ENCODE measurements around the gene TEAD1. TPM values are rescaled to one million over a fixed set of nuclear protein-coding genes. Genes with fewer than 3 reads are reported as not detected.

TEAD1 gene
- polyA plus RNA-seq (2012; ENCODE audit: insufficient read depth, insufficient read length, low read depth) = 39.2 TPM

DNA sequence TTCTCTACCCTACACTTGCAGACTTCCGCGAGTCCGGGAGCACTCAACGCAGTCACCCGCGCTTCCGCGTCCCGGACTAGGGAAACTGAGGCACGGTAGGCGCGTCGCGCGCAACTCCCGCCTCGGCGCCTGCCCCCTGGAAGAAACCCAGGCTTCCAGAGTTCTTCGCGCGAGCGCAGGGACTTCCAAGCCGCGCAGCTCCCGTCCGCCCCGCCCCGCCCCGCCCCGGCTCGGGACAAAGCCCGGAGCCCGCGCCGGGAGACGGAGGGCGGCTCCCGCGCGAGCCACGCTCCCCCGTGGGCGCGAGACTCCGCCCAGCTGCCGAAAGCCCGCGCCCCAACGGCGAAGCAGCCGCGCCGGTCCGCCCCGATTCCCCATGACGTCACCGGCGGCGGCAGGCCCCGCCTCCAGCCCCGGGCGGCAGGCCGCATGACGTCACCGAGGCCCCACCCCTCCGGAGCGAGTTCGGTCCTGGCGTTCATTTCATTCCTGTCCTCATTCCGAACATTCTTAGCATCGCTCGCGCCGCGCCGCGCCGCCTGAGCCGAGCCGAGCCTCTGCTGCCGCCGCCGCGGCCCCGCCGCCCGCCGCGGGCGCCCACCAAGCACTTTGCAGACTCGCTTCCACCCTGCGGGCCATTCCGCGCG lies at the start of gene TEAD1:
TEAD1 (plus strand) TSS at position 498 of the 647 bp plus-strand sequence.
- peaks cover 7% of the 10 kb centered on the region for H3K36me3 ChIP-seq
- TF ChIP-seq, protein P1, sequence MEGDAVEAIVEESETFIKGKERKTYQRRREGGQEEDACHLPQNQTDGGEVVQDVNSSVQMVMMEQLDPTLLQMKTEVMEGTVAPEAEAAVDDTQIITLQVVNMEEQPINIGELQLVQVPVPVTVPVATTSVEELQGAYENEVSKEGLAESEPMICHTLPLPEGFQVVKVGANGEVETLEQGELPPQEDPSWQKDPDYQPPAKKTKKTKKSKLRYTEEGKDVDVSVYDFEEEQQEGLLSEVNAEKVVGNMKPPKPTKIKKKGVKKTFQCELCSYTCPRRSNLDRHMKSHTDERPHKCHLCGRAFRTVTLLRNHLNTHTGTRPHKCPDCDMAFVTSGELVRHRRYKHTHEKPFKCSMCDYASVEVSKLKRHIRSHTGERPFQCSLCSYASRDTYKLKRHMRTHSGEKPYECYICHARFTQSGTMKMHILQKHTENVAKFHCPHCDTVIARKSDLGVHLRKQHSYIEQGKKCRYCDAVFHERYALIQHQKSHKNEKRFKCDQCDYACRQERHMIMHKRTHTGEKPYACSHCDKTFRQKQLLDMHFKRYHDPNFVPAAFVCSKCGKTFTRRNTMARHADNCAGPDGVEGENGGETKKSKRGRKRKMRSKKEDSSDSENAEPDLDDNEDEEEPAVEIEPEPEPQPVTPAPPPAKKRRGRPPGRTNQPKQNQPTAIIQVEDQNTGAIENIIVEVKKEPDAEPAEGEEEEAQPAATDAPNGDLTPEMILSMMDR (IDR thresholded peaks at IDR 0.05; ENCODE audit: low read depth, low read length) = no peak
- peak within 1 kb of the TSS; percentile 86 for H3K4me3 ChIP-seq (ENCODE audit: low read depth, low read length)
- H3K9me3 ChIP-seq = no peaks in the 10 kb centered on the region
- no peaks in the 10 kb centered on the region; the same call in 1 of the 2 replicates for H3K4me1 ChIP-seq
- DNase-seq = peak; percentile 93
- H3K27me3 ChIP-seq = no peaks in the 10 kb centered on the region

DNA sequence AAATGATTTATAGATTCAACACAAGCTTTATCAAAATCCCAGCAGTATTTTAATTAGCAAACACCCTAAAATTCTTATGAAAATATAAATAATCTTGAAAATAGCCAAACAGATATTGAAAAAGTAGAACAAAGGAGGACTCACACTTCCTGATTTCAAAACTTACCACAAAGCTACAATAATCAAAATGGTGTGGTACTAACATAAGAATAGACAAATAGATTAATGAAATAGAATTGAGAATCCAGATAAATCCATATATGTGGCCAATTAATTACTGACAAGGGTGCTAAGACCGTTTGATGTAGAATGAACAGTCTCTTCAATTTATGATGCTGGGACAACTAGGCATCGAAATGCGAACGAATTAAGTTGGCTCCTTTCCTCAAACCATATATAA lies 49.6 kb upstream of the TEAD1 start:
- no peak for DNase-seq
- H3K36me3 ChIP-seq = no peaks in the 10 kb centered on the region
- no peaks in the 10 kb centered on the region for H3K4me1 ChIP-seq
- no peak overlapping the region for H3K4me3 ChIP-seq (ENCODE audit: low read depth, low read length)
- no peaks in the 10 kb centered on the region for H3K9me3 ChIP-seq
- H3K27me3 ChIP-seq = no peaks in the 10 kb centered on the region
- TF ChIP-seq, protein P1 (IDR thresholded peaks at IDR 0.05; ENCODE audit: low read depth, low read length) = no peak

DNA sequence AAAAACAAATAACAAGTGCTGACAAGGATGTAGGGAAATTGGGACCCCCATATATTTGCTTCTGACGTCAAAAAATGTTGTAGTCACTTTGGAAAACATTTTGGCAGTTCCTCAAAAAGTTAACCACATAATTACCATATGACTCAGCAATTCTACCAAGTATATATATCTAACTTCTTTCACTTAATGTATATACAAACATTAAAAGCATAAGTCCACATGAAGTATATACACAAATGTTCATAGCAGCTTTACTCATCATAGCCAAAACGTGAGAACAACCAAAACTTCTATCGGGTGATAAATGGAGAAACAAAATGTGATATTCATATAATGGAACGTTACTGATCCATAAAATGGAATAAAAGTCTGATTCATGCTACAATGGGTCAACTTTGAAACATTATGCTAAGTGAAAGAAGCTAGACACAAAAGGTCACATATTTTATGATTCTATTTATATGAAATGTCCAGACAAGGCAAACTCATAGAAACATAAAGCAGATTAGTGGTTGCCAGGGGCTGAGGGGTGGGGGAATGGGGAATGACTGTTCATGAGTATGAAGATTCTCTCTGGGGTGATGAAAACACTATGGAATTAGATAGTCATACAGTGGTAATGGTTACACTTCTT lies 48.7 kb upstream of the TEAD1 start:
- TF ChIP-seq, protein P1 (IDR thresholded peaks at IDR 0.05; ENCODE audit: low read depth, low read length) = no peak
- no peak for DNase-seq
- no peaks in the 10 kb centered on the region for H3K36me3 ChIP-seq
- H3K9me3 ChIP-seq = no peaks in the 10 kb centered on the region
- no peaks in the 10 kb centered on the region for H3K4me1 ChIP-seq
- no peak overlapping the region for H3K4me3 ChIP-seq (ENCODE audit: low read depth, low read length)
- H3K27me3 ChIP-seq = no peaks in the 10 kb centered on the region

DNA sequence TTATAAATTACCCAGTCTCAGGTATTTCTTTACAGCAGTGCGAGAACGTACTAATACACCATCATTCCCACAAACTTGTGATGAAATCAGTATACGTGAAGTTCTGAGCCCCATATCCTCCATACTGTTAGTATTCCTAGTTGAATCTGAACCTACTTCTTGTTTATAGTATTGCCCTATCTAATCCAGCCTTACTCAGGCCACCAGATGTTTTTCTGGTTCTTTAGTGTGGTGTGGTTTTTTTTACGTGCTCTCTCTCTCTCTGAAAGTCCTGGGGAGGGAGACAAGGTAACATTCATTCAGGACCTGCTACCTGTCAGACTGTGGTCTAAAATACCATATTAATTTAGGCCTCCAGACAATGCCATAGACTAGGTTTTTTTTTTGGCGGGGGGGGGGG lies 47.6 kb upstream of the TEAD1 start:
- H3K27me3 ChIP-seq = no peaks in the 10 kb centered on the region
- no peaks in the 10 kb centered on the region for H3K9me3 ChIP-seq
- no peak for DNase-seq
- no peaks in the 10 kb centered on the region for H3K36me3 ChIP-seq
- H3K4me3 ChIP-seq (ENCODE audit: low read depth, low read length) = no peak overlapping the region
- no peaks in the 10 kb centered on the region for H3K4me1 ChIP-seq
- TF ChIP-seq, protein P1 (IDR thresholded peaks at IDR 0.05; ENCODE audit: low read depth, low read length) = no peak

DNA sequence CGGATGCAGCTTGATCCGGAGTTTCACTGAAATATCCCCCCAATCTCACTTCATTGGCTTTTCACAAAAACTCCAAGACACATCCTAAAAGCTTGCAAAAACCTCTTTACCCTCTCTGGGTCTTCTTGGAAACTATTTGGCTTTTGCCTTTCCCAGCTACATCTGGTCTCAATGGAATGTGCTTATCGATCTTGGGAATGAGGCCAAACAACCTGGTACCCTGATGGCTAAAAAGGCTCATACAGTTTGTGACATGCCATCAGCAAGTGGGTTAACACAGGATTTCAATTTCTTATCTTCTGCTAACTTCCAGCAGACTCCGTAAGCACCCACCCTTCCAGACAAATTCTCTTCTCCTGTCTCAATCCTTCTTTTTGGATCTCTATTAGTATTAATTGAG lies 45.9 kb upstream of the TEAD1 start:
- H3K9me3 ChIP-seq = no peaks in the 10 kb centered on the region
- no peaks in the 10 kb centered on the region for H3K36me3 ChIP-seq
- no peak for DNase-seq
- H3K4me3 ChIP-seq (ENCODE audit: low read depth, low read length) = no peak overlapping the region
- H3K27me3 ChIP-seq = no peaks in the 10 kb centered on the region
- no peaks in the 10 kb centered on the region for H3K4me1 ChIP-seq
- TF ChIP-seq, protein P1 (IDR thresholded peaks at IDR 0.05; ENCODE audit: low read depth, low read length) = no peak

Data from BE2C (cell line).